HG03342 (cell line): ENCODE results near the gene ZNF614.
"Not testable (repeated sequence)": the region's sequence is repeated elsewhere in the genome, so short reads cannot be mapped to it uniquely, and the experiment has no call there.

Experiments used
- ATAC-seq: cut with Tn5 transposase; IDR thresholded peaks from one replicate; pipeline ENCODE4 v1.9.1; 2021; ENCODE audit warnings: mild to moderate bottlenecking, moderate library complexity; ENCODE audit not compliant: unreplicated experiment

Gene ZNF614

DNA sequence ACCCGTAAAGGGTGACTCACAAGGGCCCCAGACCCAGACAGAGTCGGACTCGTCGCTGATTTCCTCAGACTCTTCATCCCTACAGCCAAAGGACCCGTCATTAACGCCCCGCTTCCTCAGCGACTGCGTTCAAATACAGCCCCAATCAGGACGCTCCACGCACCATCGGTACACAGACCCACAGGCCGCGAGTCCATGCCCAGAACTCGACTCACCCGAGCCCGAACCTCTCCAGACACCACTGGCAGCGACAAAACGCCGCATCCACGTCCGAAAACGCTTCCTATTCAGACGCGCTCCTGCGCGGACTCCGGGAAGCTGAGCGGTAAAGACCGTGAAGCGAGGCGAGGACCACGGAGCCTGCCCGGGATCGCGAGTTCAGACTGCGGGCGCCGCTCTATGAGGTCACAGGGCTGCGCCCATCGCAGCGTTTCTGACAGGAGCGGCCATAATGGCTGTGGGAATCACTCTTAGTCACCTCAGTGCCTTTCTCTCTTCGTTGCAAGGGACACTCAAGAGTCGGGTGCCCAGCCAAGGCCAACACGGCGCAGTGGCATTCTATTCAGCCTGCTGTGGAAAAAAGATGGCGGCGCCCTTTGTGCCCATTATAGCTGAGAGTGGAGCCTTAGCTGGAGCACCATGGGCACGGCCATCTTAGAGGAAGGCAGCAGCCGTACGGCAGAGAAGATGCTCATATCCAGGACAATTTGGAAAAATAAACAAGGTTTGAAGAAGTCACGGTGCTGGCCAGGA is at the start of gene ZNF614:
ZNF614 (minus strand) TSS at position 353 of the 753 bp plus-strand sequence. CDS start 2,634 bp downstream, outside the sequence.
- ATAC-seq: peak; percentile 78

DNA sequence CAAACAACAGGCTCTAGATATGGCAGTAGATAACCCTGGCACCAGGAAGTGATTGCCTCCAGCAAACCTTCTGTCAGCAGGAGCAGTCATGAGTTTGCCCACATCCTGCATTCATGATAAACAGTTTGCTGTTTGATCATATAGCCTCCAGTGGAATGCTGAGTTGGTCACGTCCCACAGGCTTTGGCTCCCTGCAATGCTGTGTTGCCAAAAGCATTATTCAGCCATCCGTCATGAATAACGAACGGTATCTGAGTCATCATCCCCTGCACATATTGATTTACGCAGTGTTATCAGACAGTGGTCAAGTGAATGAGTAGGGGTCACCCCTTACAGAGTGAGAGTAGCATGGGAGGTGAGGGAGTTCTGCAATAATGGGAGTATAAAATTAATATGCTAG is 42.3 kb upstream of the ZNF614 start:
- no peak for ATAC-seq

DNA sequence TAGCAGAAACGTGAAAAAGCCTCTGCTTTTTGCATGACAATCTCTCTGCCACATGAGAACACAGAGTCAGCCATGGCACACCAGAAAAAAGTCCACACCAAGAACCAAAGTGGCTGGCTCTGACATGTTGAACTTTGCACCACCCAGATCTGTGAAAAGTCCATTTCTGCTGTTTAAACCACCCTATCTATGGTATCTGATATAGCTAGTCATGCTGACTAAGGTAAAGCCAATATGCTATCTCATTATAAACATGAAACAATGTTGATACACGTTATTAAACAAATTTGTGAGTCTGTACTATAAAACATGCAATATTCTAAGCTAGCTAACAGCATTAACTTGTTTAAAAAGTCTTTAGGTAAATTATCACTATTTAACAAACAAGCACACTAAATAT is 41.5 kb upstream of the ZNF614 start:
- ATAC-seq: no peak

DNA sequence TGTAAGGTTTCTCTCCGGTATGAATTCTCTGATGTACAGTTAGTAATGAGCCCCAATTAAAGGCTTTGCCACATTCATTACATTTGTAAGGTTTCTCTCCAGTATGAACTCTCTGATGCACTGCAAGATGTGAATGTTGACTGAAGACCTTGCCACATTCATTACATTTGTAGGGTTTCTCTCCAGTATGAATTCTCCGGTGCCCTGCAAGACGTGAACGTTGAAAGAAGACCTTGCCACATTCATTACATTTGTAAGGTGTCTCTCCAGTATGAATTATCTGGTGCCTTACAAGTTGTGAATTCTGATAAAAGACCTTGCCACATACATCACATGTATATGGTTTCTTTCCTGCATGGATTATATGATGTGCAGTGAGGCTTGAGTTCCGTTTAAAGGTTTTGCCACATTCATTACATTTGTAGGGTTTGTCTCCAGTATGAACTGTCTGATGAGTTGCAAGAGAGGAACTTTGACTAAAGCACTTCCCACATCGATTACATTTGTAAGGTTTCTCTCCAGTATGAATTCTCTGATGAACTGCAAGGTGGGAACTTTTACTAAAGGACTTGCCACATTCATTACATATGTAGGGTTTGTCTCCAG is 38.2 kb upstream of the ZNF614 start:
- ATAC-seq: no peak

DNA sequence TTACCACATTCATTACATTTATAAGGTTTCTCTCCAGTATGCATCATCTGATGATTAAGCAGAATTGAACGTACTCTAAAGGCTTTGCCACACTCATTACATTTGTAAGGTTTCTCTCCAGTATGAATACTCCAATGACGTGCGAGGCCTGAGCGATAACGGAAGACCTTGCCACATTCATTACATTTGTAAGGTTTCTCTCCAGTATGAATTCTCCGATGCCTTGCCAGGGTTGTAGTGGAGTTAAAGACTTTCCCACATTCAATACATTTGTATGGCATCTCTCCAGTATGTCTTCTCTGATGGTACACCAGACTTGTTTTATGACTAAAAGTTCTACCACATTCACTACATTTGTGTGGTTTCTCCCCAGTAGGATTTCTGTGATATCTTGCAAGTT is 37.2 kb upstream of the ZNF614 start:
- ATAC-seq: no peak

DNA sequence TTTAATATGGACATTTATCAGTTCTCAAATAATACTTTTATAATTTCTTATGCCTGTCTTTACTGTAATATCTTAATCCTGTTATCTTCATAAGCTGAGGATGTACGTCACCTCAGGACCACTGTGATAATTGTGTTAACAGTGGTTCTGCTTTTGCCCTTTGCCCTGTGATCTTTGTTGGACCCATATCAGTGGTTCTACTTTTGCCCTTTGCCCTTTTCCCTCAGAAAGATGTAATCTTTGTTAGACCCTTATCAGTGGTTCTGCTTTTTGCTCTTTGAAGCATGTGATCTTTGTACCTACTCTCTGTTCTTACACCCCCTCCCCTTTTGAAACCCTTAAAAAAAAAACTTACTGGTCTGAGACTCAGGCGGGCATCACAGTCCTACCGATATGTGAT is 28.3 kb upstream of the ZNF614 start:
- ATAC-seq: not testable (repeated sequence)

DNA sequence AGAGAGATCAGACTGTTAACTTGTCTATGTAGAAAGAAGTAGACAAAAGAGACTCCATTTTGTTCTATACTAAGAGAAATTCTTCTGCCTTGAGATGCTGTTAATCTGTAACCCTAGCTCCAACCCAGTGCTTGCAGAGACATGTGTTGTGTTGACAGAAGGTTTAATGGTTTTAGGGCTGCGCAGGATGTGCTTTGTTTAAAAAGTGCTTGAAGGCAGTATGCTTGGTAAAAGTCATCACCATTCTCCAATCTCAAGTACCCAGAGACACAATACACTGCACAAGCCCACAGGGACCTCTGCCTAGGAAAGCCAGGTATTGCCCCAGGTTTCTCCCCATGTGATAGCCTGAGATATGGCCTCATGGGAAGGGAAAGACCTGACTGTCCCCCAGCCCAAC is 23.6 kb upstream of the ZNF614 start:
- ATAC-seq: not testable (repeated sequence)

DNA sequence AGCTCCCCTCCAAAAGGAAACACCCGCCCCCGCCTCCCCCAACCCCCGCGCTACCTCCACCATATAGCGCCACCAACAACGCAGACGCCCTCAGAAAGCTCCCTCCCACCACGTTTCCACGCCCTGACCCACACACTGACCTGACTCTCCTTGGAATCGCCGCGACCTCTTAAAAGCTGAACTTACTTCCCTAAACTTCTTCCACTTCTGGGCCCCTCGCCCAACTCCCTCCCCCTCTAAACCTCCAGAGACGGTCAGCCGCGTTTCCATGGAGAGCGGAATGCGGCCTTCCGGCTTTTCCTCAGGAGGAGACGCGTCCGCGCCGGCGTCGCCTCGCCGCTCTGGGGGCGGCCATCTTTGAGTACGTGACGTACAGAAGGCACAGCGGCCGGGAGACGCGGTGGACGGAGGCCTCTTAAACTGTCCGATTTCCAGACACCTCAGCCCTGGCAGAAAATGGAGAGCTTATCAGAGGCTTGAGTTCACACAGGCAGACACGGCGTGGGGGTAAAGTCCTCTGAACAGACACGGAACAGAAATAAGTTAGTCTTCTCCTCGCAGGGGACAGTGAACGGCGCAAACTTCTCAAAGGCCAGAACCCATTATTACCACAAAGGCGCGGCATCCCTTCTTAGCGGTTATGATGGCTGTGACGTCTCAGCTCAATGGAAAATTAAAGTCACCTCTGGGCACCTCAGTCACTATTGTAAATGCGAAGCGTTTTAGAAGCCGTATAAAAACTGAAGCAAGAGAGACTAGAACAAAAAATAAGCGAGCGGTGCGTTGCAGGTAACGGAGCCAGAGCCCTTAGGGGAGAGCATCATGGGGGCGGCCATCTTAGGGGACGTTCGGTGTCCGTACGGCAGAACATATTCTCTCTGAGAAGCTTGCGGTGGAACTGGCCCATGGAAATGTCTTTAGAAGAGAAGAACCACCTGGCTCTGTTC is 20.6 kb upstream of the ZNF614 start, which contains the start of gene ZNF432:
ZNF432 (minus strand) TSS at position 284 of the 947 bp plus-strand sequence. CDS start 1,970 bp downstream, outside the sequence.
- peak; percentile 90 for ATAC-seq

DNA sequence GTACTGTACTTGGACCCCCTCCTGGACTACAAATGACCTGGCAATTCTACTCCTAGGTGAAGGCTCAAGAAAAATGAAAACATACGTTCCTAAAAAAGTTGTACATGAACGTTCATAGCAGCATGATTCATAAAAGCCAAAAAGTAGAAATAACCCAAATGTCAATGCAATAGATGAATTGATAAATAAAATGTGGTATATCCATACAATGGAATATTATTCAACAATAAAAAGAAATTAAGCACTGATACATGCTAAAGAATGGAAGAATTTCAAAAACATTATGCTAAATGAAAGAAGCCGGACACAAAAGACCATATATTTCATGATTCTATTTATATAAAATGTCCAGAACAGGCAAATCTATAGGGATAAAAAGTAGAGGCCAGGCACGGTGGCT is 11.0 kb upstream of the ZNF614 start:
- ATAC-seq: no peak

DNA sequence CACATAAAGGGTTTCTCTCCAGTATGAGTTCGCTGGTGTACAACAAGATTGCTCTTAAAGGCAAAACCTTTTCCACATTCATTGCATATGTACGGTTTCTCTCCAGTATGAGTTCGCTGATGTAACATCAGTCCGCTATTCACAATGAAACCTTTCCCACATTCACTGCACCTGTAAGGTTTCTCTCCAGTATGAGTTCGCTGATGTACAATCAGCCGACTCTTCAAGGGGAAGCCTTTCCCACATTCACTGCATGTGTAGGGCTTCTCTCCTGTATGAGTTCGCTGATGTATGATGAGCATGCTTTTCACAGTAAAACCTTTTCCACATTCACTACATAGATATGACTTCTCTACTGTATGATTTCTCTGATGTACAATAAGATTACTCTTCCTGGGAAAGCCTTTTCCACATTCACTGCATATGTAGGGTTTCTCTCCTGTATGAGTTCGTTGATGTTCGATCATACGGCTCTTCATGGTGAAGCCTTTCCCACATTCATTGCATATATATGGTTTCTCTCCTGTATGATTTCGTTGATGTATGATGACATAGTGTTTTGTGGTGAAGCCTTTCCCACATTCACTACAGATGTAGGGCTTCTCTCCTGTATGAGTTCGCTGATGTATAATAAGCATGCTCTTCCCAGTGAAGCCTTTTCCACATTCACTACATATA is 6.0 kb upstream of the ZNF614 start:
- no peak for ATAC-seq

DNA sequence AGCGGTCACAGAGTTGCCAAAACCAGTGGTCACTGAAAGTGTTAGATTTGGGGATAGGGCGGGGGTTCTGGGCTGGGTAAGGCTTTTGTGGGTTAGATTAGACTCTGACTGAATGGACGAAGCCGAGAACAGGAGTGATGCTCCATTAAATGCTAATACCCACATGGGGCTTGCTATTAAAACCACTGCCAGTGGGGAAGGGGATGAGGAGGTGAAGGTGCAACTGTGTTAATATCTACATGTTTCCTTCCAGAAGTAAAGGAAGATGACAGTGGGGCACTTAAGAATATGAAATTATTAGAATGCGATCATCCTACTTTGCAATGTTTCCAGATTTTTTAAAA is 573 bp upstream of the ZNF614 start:
- ATAC-seq: peak; percentile 22

DNA sequence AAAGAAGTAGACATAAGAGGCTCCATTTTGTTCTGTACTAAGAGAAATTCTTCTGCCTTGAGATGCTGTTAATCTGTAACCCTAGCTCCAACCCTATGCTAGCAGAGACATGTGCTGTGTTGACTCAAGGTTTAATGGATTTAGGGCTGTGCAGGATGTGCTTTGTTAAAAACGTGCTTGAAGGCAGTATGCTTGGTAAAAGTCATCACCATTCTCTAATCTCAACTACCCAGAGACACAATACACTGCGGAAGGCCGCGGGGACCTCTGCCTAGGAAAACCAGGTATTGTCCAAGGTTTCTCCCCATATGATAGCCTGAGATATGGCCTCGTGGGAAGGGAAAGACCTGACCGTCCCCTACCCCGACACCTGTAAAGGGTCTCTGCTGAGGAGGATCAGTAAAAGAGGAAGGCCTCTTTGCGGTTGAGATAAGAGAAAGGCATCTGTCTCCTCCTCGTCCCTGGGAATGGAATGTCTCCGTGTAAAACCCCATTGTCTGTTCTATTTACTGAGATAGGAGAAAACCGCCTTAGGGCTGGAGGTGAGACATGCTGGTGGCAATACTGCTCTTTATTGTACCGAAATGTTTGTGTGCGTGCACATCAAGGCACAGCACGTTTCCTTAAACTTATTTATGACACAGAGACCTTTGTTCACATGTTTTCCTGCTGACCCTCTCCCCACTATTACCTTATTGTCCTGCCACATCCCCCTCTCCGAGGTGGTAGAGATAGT is 1.8 kb downstream of the ZNF614 start:
- not testable (repeated sequence) for ATAC-seq

DNA sequence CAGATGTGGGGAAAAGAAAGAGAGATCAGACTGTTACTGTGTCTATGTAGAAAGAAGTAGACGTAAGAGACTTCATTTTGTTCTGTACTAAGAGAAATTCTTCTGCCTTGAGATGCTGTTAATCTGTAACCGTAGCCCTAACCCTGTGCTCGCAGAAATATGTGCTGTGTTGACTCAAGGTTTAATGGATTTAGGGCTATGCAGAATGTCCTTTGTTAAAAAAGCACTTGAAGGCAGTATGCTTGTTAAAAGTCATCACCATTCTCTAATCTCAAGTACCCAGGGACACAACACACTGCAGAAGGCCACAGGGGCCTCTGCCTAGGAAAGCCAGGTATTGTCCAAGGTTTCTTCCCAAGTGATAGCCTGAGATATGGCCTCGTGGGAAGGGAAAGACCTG is 3.7 kb downstream of the ZNF614 start:
- not testable (repeated sequence) for ATAC-seq

DNA sequence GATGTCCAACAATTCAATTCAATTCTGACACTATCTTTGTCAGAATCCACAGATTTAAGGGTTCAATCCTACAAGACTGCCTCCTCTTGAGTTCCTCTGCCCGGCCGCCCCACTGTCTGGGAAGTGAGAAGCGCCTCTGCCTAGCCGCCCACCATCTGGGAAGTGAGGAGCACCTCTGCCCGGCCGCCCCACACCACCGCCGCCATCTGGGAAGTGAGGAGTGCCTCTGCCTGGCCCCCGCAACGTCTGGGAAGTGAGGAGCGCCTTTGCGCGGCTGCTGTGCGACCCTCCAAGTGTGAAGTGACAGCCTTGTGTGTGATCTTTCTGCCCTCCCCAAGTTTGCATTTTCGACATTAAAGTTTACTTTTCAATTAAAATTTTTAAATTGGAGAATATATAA is 6.0 kb downstream of the ZNF614 start:
- ATAC-seq: no peak

DNA sequence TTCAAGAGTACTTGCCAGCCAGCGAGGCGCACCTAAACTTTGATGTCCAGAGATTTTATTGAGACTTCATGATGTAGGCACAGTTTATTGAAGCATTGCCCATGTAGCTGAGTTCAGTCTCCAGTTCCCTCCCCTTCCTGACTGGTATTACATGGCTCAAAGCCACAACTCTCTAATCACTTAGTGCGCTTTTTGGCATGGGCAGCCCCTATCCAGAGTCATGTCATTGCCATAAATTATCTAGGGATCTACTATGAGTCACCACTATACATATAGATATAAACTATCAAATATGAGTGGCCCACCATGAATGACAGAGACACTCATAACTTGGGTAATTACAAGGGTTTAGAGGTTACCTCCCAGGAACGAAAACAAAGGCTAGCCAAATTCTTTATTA is 7.7 kb downstream of the ZNF614 start:
- no peak for ATAC-seq

DNA sequence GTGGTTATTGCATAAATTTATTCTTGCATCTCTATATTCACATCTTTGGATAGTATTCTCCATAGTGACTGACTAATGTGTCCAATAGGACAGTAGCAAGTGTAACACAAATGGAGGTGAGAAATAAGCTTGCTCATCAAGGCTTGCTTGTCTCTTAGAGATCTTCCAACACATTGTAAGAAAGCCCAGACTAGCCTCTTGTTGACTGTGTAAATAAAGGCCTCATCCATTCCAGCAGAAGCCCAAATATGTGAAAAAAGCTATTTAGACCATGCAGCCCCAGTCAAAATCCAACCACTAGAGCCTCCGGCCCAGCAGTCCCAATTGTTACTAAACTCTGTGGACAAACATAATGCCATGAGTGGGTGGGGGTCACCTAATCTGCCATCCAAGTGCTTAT is 17.5 kb downstream of the ZNF614 start:
- no peak for ATAC-seq

DNA sequence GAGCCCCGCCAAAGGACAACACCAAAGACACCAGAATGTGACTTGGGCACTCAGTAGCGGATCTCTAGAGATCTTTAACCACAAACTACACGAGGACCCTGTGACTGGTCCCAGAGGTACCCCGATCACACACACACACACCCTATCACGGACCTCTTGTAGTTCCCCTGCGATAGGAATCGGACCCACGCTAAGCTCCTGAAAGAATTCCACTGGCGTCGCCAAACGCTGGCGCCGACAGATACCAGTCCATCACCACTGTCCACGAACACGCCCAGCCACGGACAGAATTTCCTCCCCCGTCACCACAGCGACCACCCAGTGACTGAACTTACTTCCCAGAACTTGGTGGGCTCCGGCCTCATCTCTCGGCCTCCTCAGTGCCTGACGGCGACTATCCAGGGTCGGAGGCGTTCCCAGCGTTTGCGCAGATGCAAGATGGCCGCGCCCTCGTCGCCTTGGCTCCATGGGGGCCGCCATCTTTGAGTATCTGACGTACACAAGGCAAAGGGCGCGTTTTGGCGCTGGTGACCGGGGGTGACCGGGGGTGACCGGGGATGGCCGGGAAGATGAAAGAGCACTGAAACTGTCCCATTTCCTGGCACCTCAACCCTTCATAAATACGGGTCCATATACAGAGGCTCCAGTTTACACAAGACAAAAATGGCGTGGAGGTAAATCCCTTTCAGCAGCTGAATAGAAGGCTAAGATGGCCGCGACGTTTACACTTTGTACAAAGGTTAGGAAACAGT is 20.2 kb downstream of the ZNF614 start, which contains the start of gene ZNF615:
ZNF615 (minus strand) TSS at position 406 of the 752 bp plus-strand sequence. CDS start 4,500 bp downstream, outside the sequence.
- ATAC-seq: peak; percentile 70

DNA sequence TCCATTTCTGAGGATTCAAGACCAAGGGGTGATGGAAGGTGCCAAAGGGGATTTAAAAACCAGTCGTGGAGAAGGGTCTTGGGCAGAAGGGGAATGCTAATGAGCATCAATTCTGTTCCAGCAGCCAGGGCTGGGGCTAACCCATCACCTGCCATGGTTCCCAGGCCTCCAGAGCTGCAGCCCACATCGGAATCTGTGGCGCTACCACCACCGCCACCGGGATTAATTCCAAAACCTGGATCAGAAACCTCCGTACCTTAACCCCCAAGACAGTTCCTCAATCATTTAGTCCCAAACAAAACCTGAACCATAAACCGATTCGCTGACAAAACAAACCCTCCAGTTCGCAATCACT is 20.8 kb downstream of the ZNF614 start:
- ATAC-seq: peak; percentile 23

DNA sequence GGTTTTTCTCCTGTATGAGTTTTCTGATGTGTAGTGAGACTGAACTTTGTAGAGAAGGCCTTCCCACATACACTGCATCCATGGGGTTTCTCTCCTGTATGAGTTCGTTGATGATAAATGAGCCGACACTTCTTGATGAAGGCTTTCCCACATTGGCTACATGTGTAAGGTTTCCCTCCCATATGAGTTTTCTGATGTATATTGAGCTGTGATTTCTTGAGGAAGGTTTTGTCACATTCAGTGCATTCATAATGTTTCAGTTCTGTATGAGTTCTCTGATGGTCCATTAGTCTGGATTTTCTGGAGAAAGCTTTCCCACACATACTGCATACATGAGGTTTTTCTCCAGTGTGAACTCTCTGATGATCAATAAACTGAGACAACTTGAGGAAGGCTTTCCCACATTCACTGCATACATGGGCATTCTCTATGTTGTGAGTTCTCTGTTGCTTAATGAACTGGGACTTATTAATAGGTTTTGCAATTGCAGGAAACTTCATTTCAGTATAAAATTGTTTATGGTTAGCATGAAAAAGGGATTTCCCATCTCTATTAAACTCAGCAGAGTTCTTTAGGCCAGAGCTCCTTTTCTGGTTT is 34.0 kb downstream of the ZNF614 start:
- ATAC-seq: no peak
